ENCODE data around the gene DNAJC16.

DNAJC16 gene

DNA sequence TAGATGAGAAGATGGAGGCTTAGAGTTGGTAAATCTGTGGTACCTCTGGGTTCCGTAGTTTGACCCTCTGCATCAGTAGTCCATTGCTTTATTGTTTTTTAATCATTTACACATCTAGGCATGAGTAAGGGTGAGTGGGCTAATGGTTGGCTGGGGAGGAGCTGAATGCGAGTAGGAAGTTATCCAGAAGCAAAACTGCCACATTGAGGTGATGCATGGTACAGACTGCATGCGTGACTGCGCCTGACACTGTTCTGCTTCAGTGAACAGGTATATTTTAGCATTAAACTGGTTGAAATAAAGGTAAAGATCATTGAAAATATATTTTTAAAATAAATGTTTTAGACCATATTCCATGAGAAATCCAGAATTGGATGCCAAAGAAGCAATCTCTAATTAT, 4.4 kb downstream of the DNAJC16 start:
- TF ChIP-seq, protein P1, sequence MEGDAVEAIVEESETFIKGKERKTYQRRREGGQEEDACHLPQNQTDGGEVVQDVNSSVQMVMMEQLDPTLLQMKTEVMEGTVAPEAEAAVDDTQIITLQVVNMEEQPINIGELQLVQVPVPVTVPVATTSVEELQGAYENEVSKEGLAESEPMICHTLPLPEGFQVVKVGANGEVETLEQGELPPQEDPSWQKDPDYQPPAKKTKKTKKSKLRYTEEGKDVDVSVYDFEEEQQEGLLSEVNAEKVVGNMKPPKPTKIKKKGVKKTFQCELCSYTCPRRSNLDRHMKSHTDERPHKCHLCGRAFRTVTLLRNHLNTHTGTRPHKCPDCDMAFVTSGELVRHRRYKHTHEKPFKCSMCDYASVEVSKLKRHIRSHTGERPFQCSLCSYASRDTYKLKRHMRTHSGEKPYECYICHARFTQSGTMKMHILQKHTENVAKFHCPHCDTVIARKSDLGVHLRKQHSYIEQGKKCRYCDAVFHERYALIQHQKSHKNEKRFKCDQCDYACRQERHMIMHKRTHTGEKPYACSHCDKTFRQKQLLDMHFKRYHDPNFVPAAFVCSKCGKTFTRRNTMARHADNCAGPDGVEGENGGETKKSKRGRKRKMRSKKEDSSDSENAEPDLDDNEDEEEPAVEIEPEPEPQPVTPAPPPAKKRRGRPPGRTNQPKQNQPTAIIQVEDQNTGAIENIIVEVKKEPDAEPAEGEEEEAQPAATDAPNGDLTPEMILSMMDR (IDR thresholded peaks at IDR 0.05), result no peak

- TF ChIP-seq, protein P1 (IDR thresholded peaks at IDR 0.05), result no peak
Observed at GRCh38 chr1:15531682-15532081, 5.0 kb downstream of the DNAJC16 start.

DNA sequence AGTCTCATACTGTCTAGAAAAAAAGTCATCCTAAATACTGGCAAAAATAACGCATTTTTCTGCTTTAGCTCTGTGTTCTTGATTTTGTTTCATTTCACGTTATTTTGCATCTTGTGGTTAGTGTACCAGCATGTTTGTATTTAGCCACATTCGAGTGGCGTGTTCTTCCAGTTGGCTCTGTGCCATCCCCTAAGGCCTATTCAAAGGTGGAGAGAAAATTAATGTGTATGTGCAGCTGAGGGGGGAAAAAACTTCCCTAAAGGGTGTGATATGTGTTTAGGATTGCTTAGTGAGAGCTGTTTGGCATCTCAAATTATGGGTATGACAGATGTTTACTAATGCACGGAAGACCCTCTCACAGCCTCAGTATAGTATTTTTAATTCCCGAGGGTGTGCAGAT, 12.1 kb downstream of the DNAJC16 start:
- TF ChIP-seq, protein P1 (IDR thresholded peaks at IDR 0.05), result no peak

DNA sequence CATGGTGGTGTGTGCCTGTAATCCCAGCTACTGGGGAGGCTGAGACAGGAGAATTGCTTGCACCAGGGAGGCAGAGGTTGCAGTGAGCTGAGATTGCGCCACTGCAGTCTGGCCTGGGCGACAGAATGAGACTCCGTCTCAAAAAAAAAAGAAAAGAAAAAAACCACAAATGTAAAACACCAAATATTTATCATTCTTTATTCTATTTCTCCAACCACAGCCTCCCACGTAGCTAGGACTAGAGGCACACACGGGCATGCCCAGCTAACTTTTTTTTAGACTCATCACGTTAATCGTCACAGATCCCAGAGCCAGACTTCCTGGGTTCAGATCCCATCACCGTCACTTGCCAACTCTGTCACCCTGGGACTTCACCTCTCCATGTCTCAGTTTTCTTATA, 13.5 kb downstream of the DNAJC16 start:
- TF ChIP-seq, protein P1 (IDR thresholded peaks at IDR 0.05), result no peak

GRCh38 chr1:15541231-15541792, 14.7 kb downstream of the DNAJC16 start:
- TF ChIP-seq, protein P1 (IDR thresholded peaks at IDR 0.05), result no peak

DNA sequence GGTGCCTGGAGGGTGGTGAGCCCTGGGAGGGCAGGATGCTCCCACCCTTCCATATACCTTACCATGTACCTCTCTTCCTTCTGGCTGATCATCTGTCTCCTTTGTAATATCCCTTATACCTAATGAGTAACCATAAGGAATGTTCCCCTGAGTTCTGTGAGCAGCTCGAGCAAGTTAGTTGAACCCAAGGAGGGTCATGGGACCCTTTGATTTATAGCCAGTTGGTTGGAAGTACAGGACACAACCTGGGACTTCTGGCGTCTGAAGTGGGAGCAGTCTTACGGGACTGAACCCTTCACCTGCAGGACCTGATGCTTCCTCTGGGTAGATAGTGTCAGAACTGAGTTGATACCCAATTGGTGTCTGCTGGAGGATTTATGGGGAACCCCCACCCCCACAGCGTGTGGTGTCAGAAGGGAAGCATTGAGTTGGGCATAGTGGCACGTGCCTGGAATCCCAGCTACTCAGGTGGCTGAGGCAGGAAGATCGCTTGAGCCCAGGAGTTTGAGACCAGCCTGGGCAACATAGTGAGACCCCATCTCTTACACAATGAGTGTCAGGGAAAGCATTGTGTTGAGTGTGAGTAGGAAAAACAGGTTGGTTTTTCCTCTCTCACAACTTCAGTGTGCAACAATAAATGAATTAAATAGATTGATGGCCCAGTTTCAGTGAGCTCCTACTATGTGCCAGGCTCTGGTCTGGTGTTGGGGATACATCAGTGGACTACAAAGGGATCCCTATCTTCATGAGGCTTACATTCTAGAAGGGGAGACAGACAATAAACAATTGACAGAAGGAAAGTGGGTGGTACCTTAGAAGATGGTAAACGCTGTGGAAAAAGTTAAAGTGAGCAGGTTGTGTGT, 16.0 kb downstream of the DNAJC16 start:
- TF ChIP-seq, protein P1 (IDR thresholded peaks at IDR 0.05), result no peak

GRCh38 chr1:15543251-15543588, 16.6 kb downstream of the DNAJC16 start:
- TF ChIP-seq, protein P1 (IDR thresholded peaks at IDR 0.05), result no peak
